Prostate gland (tissue), 2 donors: ENCODE data around the gene GPR180.

Experiments
- POLR2A ChIP-seq: fragments of 450-650 bp; IDR thresholded peaks from one replicate; pipeline ENCODE4 v1.6.1; 2016; ENCODE audit warnings: antibody characterized with exemption, mild to moderate bottlenecking
- POLR2AphosphoS5 ChIP-seq: sonication (generic); formaldehyde crosslinking; IDR thresholded peaks from one replicate; pipeline ENCODE4 v1.6.1; 2017; ENCODE audit warnings: antibody characterized with exemption
- TF ChIP-seq, protein P1 (sequence below), 4 experiments: fragments of 200-600 bp in 2 of 4; fragments of 450-650 bp in 2 of 4; sonication (generic) in 2 of 4; IDR thresholded peaks; 1 replicate in 3 of 4; 2 replicates in 1 of 4; pipeline ENCODE4 v1.5.1; 2016 to 2019; ENCODE audit warnings: antibody characterized with exemption in 4 of 4, mild to moderate bottlenecking in 2 of 4, moderate library complexity in 2 of 4

DNA sequence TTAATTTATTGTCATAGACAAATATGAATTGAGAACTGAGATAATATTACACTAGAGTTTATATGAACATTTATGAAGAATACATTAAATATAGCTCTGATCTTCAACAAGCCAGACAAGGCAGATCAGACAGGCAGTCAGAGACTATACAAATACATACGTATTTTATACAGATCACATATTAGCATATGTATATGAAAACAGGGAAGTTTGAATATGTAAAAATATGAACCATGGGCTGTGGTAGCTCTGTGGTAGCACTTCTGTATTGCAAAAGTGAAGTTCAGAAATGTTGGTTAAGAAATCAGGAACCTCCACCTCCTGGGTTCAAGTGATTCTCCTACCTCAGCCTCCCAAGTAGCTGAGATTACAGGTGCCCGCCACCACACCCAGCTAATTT lies 20.7 kb downstream of the GPR180 start:
- TF ChIP-seq POLR2A (no peak), POLR2AphosphoS5 (no peak)
- TF ChIP-seq, protein P1, sequence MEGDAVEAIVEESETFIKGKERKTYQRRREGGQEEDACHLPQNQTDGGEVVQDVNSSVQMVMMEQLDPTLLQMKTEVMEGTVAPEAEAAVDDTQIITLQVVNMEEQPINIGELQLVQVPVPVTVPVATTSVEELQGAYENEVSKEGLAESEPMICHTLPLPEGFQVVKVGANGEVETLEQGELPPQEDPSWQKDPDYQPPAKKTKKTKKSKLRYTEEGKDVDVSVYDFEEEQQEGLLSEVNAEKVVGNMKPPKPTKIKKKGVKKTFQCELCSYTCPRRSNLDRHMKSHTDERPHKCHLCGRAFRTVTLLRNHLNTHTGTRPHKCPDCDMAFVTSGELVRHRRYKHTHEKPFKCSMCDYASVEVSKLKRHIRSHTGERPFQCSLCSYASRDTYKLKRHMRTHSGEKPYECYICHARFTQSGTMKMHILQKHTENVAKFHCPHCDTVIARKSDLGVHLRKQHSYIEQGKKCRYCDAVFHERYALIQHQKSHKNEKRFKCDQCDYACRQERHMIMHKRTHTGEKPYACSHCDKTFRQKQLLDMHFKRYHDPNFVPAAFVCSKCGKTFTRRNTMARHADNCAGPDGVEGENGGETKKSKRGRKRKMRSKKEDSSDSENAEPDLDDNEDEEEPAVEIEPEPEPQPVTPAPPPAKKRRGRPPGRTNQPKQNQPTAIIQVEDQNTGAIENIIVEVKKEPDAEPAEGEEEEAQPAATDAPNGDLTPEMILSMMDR (IDR thresholded peaks at IDR 0.05) = no peak
